Loucy (cell line): ENCODE results near the gene UBL4B.

Source experiments
- H2AFZ ChIP-seq: fragments of 200-600 bp; sonication (generic); 2 replicates; pipeline ENCODE4 v1.6.0; 2016; ENCODE audit warnings: antibody characterized with exemption, mild to moderate bottlenecking, low read length, moderate library complexity
- H3F3A ChIP-seq: fragments of 200-600 bp; 2 replicates; pipeline ENCODE4 v1.6.0; 2016; ENCODE audit warnings: antibody characterized with exemption, low read depth, mild to moderate bottlenecking
- H3K27me3 ChIP-seq: fragments of 200-600 bp; sonication (generic); 2 replicates; pipeline ENCODE4 v1.6.1; 2014; ENCODE audit warnings: low read length, mild to moderate bottlenecking; ENCODE audit not compliant: insufficient read depth, poor library complexity, severe bottlenecking
- H3K36me3 ChIP-seq: fragments of 200-600 bp; sonication (generic); 2 replicates; pipeline ENCODE4 v1.6.1; 2016; ENCODE audit warnings: low read length; ENCODE audit not compliant: insufficient read depth
- H3K4me1 ChIP-seq: fragments of 200-600 bp; sonication (generic); 2 replicates; pipeline ENCODE4 v1.5.1; 2014; ENCODE audit warnings: low read length, mild to moderate bottlenecking; ENCODE audit not compliant: insufficient read depth, poor library complexity, severe bottlenecking
- H3K4me2 ChIP-seq: fragments of 200-600 bp; sonication (generic); 2 replicates; pipeline ENCODE4 v1.6.0; 2014; ENCODE audit warnings: antibody characterized with exemption, low read length, low read depth, mild to moderate bottlenecking; ENCODE audit not compliant: poor library complexity, severe bottlenecking
- H3K4me3 ChIP-seq: fragments of 200-600 bp; sonication (generic); 2 replicates; pipeline ENCODE4 v1.5.1; 2014; ENCODE audit warnings: low read length, mild to moderate bottlenecking, mixed read lengths; ENCODE audit not compliant: poor library complexity, severe bottlenecking
- H3K79me2 ChIP-seq: fragments of 200-600 bp; sonication (generic); 2 replicates; pipeline ENCODE4 v1.6.1; 2014; ENCODE audit warnings: low read length; ENCODE audit not compliant: insufficient read depth
- H3K9ac ChIP-seq: fragments of 200-600 bp; sonication (generic); 2 replicates; pipeline ENCODE4 v1.6.0; 2014; ENCODE audit warnings: mild to moderate bottlenecking, low read depth, low read length, moderate library complexity; ENCODE audit not compliant: poor library complexity, severe bottlenecking
- H3K9me2 ChIP-seq: fragments of 200-600 bp; sonication (generic); replicated peaks from 2 replicates; pipeline ENCODE4 v1.6.1; 2016; ENCODE audit warnings: low read depth, low read length, mixed read lengths
- H3K9me3 ChIP-seq: fragments of 200-600 bp; sonication (generic); 2 replicates; pipeline ENCODE4 v1.6.1; 2014; ENCODE audit warnings: mild to moderate bottlenecking, antibody characterized with exemption, low read length, low read depth; ENCODE audit not compliant: insufficient read depth
- H4K20me1 ChIP-seq: fragments of 200-600 bp; sonication (generic); 2 replicates; pipeline ENCODE4 v1.6.0; 2014; ENCODE audit warnings: antibody characterized with exemption, low read length, mild to moderate bottlenecking; ENCODE audit not compliant: insufficient read depth, poor library complexity, severe bottlenecking
- CTCF ChIP-seq: fragments of 200-600 bp; sonication (generic); conservative IDR thresholded peaks from 2 replicates; pipeline ENCODE4 v1.5.1; 2014; ENCODE audit warnings: mild to moderate bottlenecking, antibody characterized with exemption, low read length
- EZH2phosphoT487 ChIP-seq: fragments of 200-600 bp; IDR thresholded peaks from 2 replicates; pipeline ENCODE4 v1.6.1; 2018; ENCODE audit warnings: antibody characterized with exemption, mild to moderate bottlenecking, moderate library complexity, borderline replicate concordance

UBL4B gene

GRCh38 chr1:110067893-110068645, 44.2 kb upstream of the UBL4B start:
- TF ChIP-seq EZH2phosphoT487 (no peak), CTCF (no peak)
- Histone ChIP-seq H3K27me3 (no peaks in the 10 kb centered on the region), H3K4me1 (no peaks in the 10 kb centered on the region), H3K36me3 (no peaks in the 10 kb centered on the region), H3K79me2 (no peaks in the 10 kb centered on the region), H3F3A (no peaks in the 10 kb centered on the region), H3K4me3 (no peak overlapping the region), H3K9me3 (no peaks in the 10 kb centered on the region), H3K9ac (no peak overlapping the region), H2AFZ (no peak overlapping the region), H3K4me2 (no peak overlapping the region), H3K9me2 (no peaks in the 10 kb centered on the region), H4K20me1 (no peaks in the 10 kb centered on the region)

- Histone ChIP-seq H3K9me2 (no peaks in the 10 kb centered on the region), H3K79me2 (no peaks in the 10 kb centered on the region), H3F3A (no peaks in the 10 kb centered on the region), H2AFZ (no peak overlapping the region), H3K4me2 (no peak overlapping the region), H3K27me3 (no peaks in the 10 kb centered on the region), H3K4me3 (no peak overlapping the region), H3K9me3 (no peaks in the 10 kb centered on the region), H4K20me1 (no peaks in the 10 kb centered on the region), H3K9ac (no peak overlapping the region), H3K36me3 (no peaks in the 10 kb centered on the region), H3K4me1 (no peaks in the 10 kb centered on the region)
- TF ChIP-seq CTCF: no peak
- TF ChIP-seq EZH2phosphoT487: no peak
Observed at GRCh38 chr1:110068646-110069403, 43.4 kb upstream of the UBL4B start.

- Histone ChIP-seq H3K79me2 (no peaks in the 10 kb centered on the region), H3K9ac (no peak overlapping the region), H3K4me1 (no peaks in the 10 kb centered on the region), H4K20me1 (no peaks in the 10 kb centered on the region), H3K9me2 (no peaks in the 10 kb centered on the region), H3K36me3 (no peaks in the 10 kb centered on the region), H3K9me3 (no peaks in the 10 kb centered on the region), H3K27me3 (no peaks in the 10 kb centered on the region), H3F3A (no peaks in the 10 kb centered on the region), H3K4me3 (no peak overlapping the region), H2AFZ (no peak overlapping the region), H3K4me2 (no peak overlapping the region)
- TF ChIP-seq CTCF: no peak
- no peak for TF ChIP-seq EZH2phosphoT487
Observed at GRCh38 chr1:110069404-110070281, 42.6 kb upstream of the UBL4B start.
